H1 (cell line): Measurements from ENCODE around the gene DNAL4. TPM values are rescaled to one million over a fixed set of nuclear protein-coding genes. Genes with fewer than 3 reads are reported as not detected.

Experiments
- CTCF ChIA-PET: fragments of 300-600 bp; sonication (Branson Sonifier 250); formaldehyde crosslinking; loops from one replicate; lab custom pipeline; 2021; ENCODE audit not compliant: partially characterized antibody; lab: Charles Lee
- POLR2A ChIA-PET: fragments of 300-600 bp; sonication (Branson Sonifier 250); formaldehyde crosslinking; loops from one replicate; lab custom pipeline; 2021; ENCODE audit warnings: inconsistent platforms; ENCODE audit not compliant: partially characterized antibody; lab: Charles Lee
- DNase-seq, 2 experiments: peaks; one replicate each; pipeline versions ENCODE4 v3.0.0 to v3.0.0-alpha.2; 2010 to 2022; ENCODE audit warnings: low spot score in 2 of 2, low read depth in 1 of 2, mixed read lengths in 1 of 2
- FAIRE-seq: peaks from 2 replicates; lab custom pipeline; 2011; peaks lifted over from hg19 to GRCh38; lab: Jason Lieb, UNC
- H2AFZ ChIP-seq: 2 replicates; pipeline ENCODE4 v1.8.1; 2012; ENCODE audit warnings: low read length, inconsistent platforms
- H2AK5ac ChIP-seq: 2 replicates; pipeline ENCODE4 v1.6.1; 2013; ENCODE audit warnings: low read depth, low read length
- H2BK120ac ChIP-seq: replicated peaks from 2 replicates; pipeline ENCODE3; 2013; ENCODE audit warnings: low read depth, low read length, inconsistent platforms
- H2BK12ac ChIP-seq: 2 replicates; pipeline ENCODE4 v1.6.1; 2013; ENCODE audit warnings: low read depth, low read length
- H2BK15ac ChIP-seq: 2 replicates; pipeline ENCODE4 v1.6.1; 2013; ENCODE audit warnings: low read length
- H2BK20ac ChIP-seq: 2 replicates; pipeline ENCODE4 v1.6.1; 2013; ENCODE audit warnings: low read length
- H2BK5ac ChIP-seq: 2 replicates; pipeline ENCODE4 v1.6.1; 2013; ENCODE audit warnings: low read depth, low read length
- H3K14ac ChIP-seq: 2 replicates; pipeline ENCODE4 v1.6.1; 2013; ENCODE audit warnings: inconsistent platforms; ENCODE audit not compliant: insufficient read length
- H3K18ac ChIP-seq: 2 replicates; pipeline ENCODE4 v1.6.1; 2013; ENCODE audit warnings: low read length; ENCODE audit errors: extremely low read depth
- H3K23ac ChIP-seq: 2 replicates; pipeline ENCODE4 v1.6.1; 2013; ENCODE audit warnings: inconsistent platforms; ENCODE audit not compliant: insufficient read length
- H3K23me2 ChIP-seq: 2 replicates; pipeline ENCODE4 v1.6.1; 2013; ENCODE audit warnings: low read depth, low read length
- H3K27ac ChIP-seq: 2 replicates; pipeline ENCODE4 v1.6.1; 2011; ENCODE audit warnings: low read depth, low read length, inconsistent platforms
- H3K27me3 ChIP-seq, 4 experiments: replicated peaks in 1 of 4; 1 replicate in 1 of 4; 2 replicates in 3 of 4; pipeline versions ENCODE4 v1.6.1 to v1.8.1; 2011 to 2013; ENCODE audit warnings: low read length in 3 of 4, mild to moderate bottlenecking in 3 of 4, inconsistent platforms in 2 of 4, mixed read lengths in 2 of 4, moderate library complexity in 1 of 4; ENCODE audit not compliant: control insufficient read depth in 3 of 4, insufficient read depth in 3 of 4; ENCODE audit errors: extremely low read depth in 1 of 4
- H3K36me3 ChIP-seq, 4 experiments: 2 replicates each; pipeline versions ENCODE4 v1.6.1 to v1.8.1; 2011 to 2013; ENCODE audit warnings: mild to moderate bottlenecking in 4 of 4, low read length in 3 of 4, moderate library complexity in 2 of 4, control low read depth in 1 of 4, inconsistent platforms in 1 of 4; ENCODE audit not compliant: insufficient read depth in 4 of 4, control insufficient read depth in 2 of 4
- H3K4ac ChIP-seq: replicated peaks from 2 replicates; pipeline ENCODE3; 2013; ENCODE audit warnings: low read length, low read depth, mixed read lengths, inconsistent platforms; ENCODE audit not compliant: insufficient read length
- H3K4me1 ChIP-seq, 4 experiments: replicated peaks in 1 of 4; 1 replicate in 1 of 4; 2 replicates in 3 of 4; pipeline versions ENCODE4 v1.6.1 to v1.8.1; 2011 to 2013; ENCODE audit warnings: low read length in 3 of 4, inconsistent platforms in 2 of 4, mixed read lengths in 1 of 4; ENCODE audit not compliant: insufficient read depth in 4 of 4, control insufficient read depth in 3 of 4
- H3K4me2 ChIP-seq, 2 experiments: 2 replicates each; pipeline versions ENCODE4 v1.6.1 to v1.8.1; 2011 to 2013; ENCODE audit warnings: low read depth in 2 of 2, low read length in 2 of 2, control low read depth in 1 of 2, inconsistent platforms in 1 of 2, mild to moderate bottlenecking in 1 of 2; ENCODE audit not compliant: insufficient read depth in 1 of 2
- H3K4me3 ChIP-seq, 4 experiments: fragments of 200-600, 300-600 bp in 1 of 4; sonication (generic), shearing (Covaris generic), sonication (Bioruptor Twin) in 1 of 4; 2 replicates each; pipeline versions ENCODE4 v1.5.1 to v1.8.1; 2011 to 2016; ENCODE audit warnings: low read length in 4 of 4, low read depth in 3 of 4, control low read depth in 2 of 4, inconsistent platforms in 2 of 4, mild to moderate bottlenecking in 2 of 4, mixed read lengths in 1 of 4, moderate library complexity in 1 of 4; ENCODE audit not compliant: insufficient read depth in 2 of 4; ENCODE audit errors: extremely low read depth in 1 of 4
- H3K56ac ChIP-seq: replicated peaks from 2 replicates; pipeline ENCODE3; 2013; ENCODE audit warnings: low read depth, mild to moderate bottlenecking, mixed read lengths, low read length, inconsistent platforms; ENCODE audit not compliant: insufficient read length
- H3K79me1 ChIP-seq: 2 replicates; pipeline ENCODE4 v1.6.1; 2013; ENCODE audit warnings: low read depth, low read length, control low read depth
- H3K79me2 ChIP-seq, 2 experiments: 2 replicates each; pipeline versions ENCODE4 v1.6.1 to v1.8.1; 2012 to 2013; ENCODE audit warnings: low read length in 2 of 2, mild to moderate bottlenecking in 2 of 2, inconsistent platforms in 1 of 2; ENCODE audit not compliant: insufficient read depth in 2 of 2, control insufficient read depth in 1 of 2
- H3K9ac ChIP-seq, 4 experiments: replicated peaks in 1 of 4; 1 replicate in 1 of 4; 2 replicates in 3 of 4; pipeline versions ENCODE4 v1.6.1 to v1.8.1; 2011 to 2013; ENCODE audit warnings: low read depth in 3 of 4, low read length in 3 of 4, control low read depth in 2 of 4, mild to moderate bottlenecking in 2 of 4, moderate library complexity in 2 of 4, inconsistent platforms in 1 of 4; ENCODE audit errors: extremely low read depth in 1 of 4
- H3K9me3 ChIP-seq, 2 experiments: 2 replicates each; pipeline versions ENCODE4 v1.6.1 to v1.8.1; 2012 to 2013; ENCODE audit warnings: mild to moderate bottlenecking in 2 of 2, moderate library complexity in 2 of 2, control low read depth in 1 of 2, inconsistent platforms in 1 of 2, low read depth in 1 of 2, low read length in 1 of 2, mixed read lengths in 1 of 2; ENCODE audit not compliant: insufficient read depth in 2 of 2
- H4K20me1 ChIP-seq, 2 experiments: replicated peaks in 1 of 2; 2 replicates each; pipeline versions ENCODE3 to v1.8.1; 2011 to 2013; ENCODE audit warnings: inconsistent platforms in 2 of 2, low read length in 2 of 2, mild to moderate bottlenecking in 1 of 2; ENCODE audit not compliant: insufficient read depth in 2 of 2, control insufficient read depth in 1 of 2
- H4K5ac ChIP-seq: 2 replicates; pipeline ENCODE4 v1.6.1; 2013; ENCODE audit warnings: low read length, low read depth, mixed read lengths, inconsistent platforms; ENCODE audit not compliant: insufficient read length
- H4K8ac ChIP-seq: 2 replicates; pipeline ENCODE4 v1.8.0; 2013; ENCODE audit warnings: mild to moderate bottlenecking, moderate library complexity, low read length, inconsistent platforms; ENCODE audit not compliant: insufficient read depth; ENCODE audit errors: extremely low read depth
- H4K91ac ChIP-seq: replicated peaks from 2 replicates; pipeline ENCODE3; 2013; ENCODE audit warnings: low read length, mixed read lengths, inconsistent platforms; ENCODE audit not compliant: insufficient read length
- KDM4A ChIP-seq: IDR thresholded peaks from one replicate; pipeline ENCODE4 v1.7.1; 2012; ENCODE audit warnings: low read depth, mild to moderate bottlenecking, moderate library complexity, low read length, inconsistent platforms; ENCODE audit not compliant: severe bottlenecking
- POLR2A ChIP-seq, 2 experiments: IDR thresholded peaks; 1 replicate in 1 of 2; 2 replicates in 1 of 2; pipeline ENCODE4 v1.6.1; 2011; ENCODE audit warnings: low read depth in 2 of 2, low read length in 2 of 2, mild to moderate bottlenecking in 2 of 2; ENCODE audit errors: control extremely low read depth in 1 of 2
- WGBS, 2 experiments: shearing (Covaris generic) in 1 of 2; methylation state at CpG; one replicate each; pipeline versions ENCODE4 v1.1.6 to v1.1.7; 2013 to 2015; ENCODE audit warnings: low lambda C conversion rate in 2 of 2, mixed read lengths in 2 of 2, inconsistent platforms in 1 of 2, low coverage in 1 of 2, missing lambda C conversion rate in 1 of 2; ENCODE audit not compliant: insufficient replicate concordance in 2 of 2, insufficient coverage in 1 of 2, insufficient read length in 1 of 2; ENCODE audit errors: extremely low coverage in 1 of 2, missing lambda C conversion rate in 1 of 2; 5-methylcytosine and 5-hydroxymethylcytosine counted together
- polyA plus RNA-seq, 7 experiments: library from polyadenylated mRNA; depleted of rRNA in 3 of 7; stranded (reverse) in 5 of 7; unstranded in 2 of 7; fragments of >200 nt in 5 of 7; fragments of 200-250 nt in 2 of 7; gene quantifications; 1 replicate in 5 of 7; 2 replicates in 1 of 7; 4 replicates in 1 of 7; pipeline versions ENCODE4 v1.2.1 to v1.2.3, GENCODE V29; 2011 to 2013; ENCODE audit warnings: missing spikeins in 2 of 7, mixed read lengths in 2 of 7
- total RNA-seq: library from RNA; stranded (reverse); fragmentation: NEBNext Ultra II Directional; extraction: Animal tissue kit (Norgen Biotek cat#: 25700); gene quantifications from 2 replicates; pipeline ENCODE4 v1.2.1, GENCODE V29; 2021

The DNAL4 gene
- total and polyA plus RNA-seq, 2 of the 8 experiments (the other 6 are each of a cell fraction or from before 2014, with no cell fraction given), result 8.8 to 14.0 TPM

- peaks cover 8 to 12% of the 10 kb centered on the region in 2 experiments for H4K20me1 ChIP-seq
- no peaks in the 10 kb centered on the region for H3K9me3 ChIP-seq
- no peak overlapping the region for H2AFZ ChIP-seq
- no peak overlapping the region for H3K4me2 ChIP-seq
- H3K79me1 ChIP-seq, result no peaks in the 10 kb centered on the region
- no peak overlapping the region for H2BK12ac ChIP-seq
- no peak overlapping the region for H3K23ac ChIP-seq
- H4K8ac ChIP-seq, result no peak overlapping the region; the same call in 1 of the 2 replicates
- H3K27ac ChIP-seq, result no peak overlapping the region
- CTCF ChIA-PET, result interaction anchor here (1.1 to 11.1 kb wide), 8 partner anchors 9 to 271 kb away, joined by 3 to 124 read pairs (median 16); no protein-coding TSS in a partner anchor
- no peaks in the 10 kb centered on the region for H3K27me3 ChIP-seq
- no peak overlapping the region for H4K5ac ChIP-seq
- no peak overlapping the region for H3K56ac ChIP-seq
- no peak overlapping the region for H2BK5ac ChIP-seq
- H2BK15ac ChIP-seq, result no peak overlapping the region
- FAIRE-seq (no peak), DNase-seq (no peak)
- H3K9ac ChIP-seq, result no peak overlapping the region
- peaks cover 23 to 57% (median 49%) of the 10 kb centered on the region in 4 experiments for H3K36me3 ChIP-seq
- no peak overlapping the region for H4K91ac ChIP-seq
- no peak overlapping the region for H3K14ac ChIP-seq
- no peaks in the 10 kb centered on the region for H3K79me2 ChIP-seq
- WGBS, 2 experiments, result 91% methylated on average over 6 of the region's 6 CpGs; no CpG with 5 or more reads in 1 of the 2 experiments
- no peak overlapping the region for H3K4ac ChIP-seq
- no peak overlapping the region for H3K18ac ChIP-seq
- H2BK120ac ChIP-seq, result no peak overlapping the region
- H3K23me2 ChIP-seq, result no peaks in the 10 kb centered on the region
- H2BK20ac ChIP-seq, result no peak overlapping the region
- H3K4me1 ChIP-seq, result no peaks in the 10 kb centered on the region
- TF ChIP-seq POLR2A (IDR thresholded peaks at IDR 0.05; ENCODE audit: control extremely low read depth in 1 of 2, low read depth in 2 of 2, low read length in 2 of 2), result peak in 1 of 2 experiments; percentile 25; a peak in 1 of 3 replicates
- no peak for TF ChIP-seq KDM4A
- H2AK5ac ChIP-seq, result no peak overlapping the region
- POLR2A ChIA-PET, result interaction anchor here (0.6 to 13.2 kb wide), 4 partner anchors 11 to 188 kb away, joined by 4 to 112 read pairs (median 16); no protein-coding TSS in a partner anchor
- no peak overlapping the region for H3K4me3 ChIP-seq
Observed at GRCh38 chr22:38731703-38732161, 62.2 kb downstream of the DNAL4 start.
